Measurements from ENCODE around the gene RCOR1.
"Not testable (repeated sequence)": the region's sequence is repeated elsewhere in the genome, so short reads cannot be mapped to it uniquely, and the experiment has no call there.

RCOR1 gene

DNA sequence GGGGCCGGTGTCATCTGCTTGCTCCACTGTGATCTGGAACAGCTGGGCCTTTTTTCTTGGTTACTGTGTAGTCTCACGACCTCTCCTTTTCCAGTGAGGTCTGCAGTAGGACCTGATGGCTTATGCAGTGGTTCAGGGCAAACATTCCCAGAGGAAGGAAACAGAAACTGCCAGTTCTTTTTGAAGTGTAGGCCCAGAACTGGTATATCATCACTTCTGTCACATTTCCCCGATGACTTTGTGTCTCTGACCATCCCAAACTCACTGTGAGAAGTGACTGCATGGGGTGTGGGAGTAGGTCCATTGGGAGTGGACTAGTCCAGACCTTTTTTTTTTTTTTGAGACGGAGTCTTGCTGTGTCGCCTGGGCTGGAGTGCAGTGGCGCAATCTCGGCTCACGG, 38.4 kb downstream of the RCOR1 start:
- DNase-seq: no peak

- no peak for DNase-seq
Observed at GRCh38 chr14:102633906-102634595, 41.6 kb downstream of the RCOR1 start.

- not testable (repeated sequence) for DNase-seq
Observed at GRCh38 chr14:102639611-102640010, 47.2 kb downstream of the RCOR1 start.

DNA sequence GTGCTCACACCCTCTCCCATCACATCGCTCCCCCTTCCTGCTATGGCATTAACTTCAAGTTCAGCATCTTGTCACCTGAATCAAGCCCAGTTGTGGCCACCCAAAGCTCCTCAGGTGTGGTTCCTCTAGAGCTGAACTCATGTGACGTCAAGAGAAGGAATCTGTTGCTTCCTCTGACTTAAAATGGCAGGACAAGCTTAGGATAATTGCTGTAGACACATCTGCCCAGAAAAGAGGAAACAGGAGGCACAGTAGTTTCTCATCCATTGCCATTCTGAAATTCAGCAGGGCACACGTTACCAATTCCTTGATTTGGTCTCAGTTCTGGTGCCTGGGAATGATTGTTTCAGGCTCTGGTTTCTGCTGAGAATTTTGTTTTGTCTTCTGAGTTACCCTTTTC, 52.1 kb downstream of the RCOR1 start:
- no peak for DNase-seq

GRCh38 chr14:102645746-102646440, 53.4 kb downstream of the RCOR1 start:
- DNase-seq: no peak

GRCh38 chr14:102646615-102647014, 54.2 kb downstream of the RCOR1 start:
- DNase-seq: no peak

DNA sequence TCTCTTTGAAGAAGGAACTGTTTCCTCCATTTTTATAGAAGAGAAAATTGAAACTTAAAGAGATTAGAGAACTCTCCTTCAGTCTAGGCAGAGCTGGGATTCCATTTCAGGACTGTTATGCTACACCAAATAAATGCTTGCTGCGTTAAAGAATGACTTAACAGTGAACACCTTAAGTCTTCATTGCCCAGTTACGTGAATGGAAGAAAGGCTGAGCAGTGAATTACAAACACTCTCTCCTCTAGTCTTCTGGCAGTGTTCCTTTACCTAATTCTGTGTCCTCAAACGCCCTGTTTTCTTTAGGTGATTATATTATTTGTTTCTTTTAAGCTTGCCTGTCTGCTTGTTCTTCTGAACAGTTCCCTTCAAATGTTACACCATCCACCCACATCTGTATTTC, 59.7 kb downstream of the RCOR1 start:
- no peak for DNase-seq

GRCh38 chr14:102654298-102654697, 61.8 kb downstream of the RCOR1 start:
- no peak for DNase-seq

DNA sequence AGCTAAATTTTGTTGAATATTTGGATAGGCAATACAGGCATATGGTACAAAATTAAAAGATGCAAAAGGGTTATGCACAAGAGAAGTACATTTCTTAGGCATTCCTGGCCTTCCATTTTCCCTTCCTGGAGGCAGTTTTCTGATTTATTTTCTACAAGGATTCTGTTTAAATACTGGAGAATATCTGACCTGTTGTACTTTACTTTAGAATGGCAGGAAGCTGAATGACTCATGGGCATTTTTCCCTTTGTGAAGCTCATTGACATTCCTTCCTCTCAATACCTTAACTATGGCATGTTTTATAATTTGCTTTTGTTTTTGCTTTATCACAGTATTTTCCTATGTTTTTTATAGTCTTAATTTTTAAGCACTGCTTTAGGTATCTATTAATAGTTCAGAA, 62.7 kb downstream of the RCOR1 start:
- no peak for DNase-seq

DNA sequence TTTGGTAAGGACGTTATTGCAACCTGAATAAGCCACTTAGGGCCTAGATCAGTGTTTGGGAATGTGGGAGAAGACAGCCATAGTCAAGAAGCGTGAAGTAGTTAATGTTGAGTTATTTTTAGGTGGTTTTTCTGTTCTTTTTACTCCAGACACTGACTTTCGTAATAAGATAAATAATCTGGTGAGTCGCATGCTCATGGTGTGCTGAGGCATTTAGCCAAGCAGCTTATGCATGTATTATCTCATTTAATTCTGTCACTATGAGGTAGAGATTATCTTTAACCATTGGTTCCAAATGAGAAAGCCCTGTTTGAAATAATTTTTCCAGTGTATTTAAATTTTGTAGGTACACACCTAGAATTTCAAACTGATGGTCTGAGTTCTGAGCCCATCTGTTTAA, 67.3 kb downstream of the RCOR1 start:
- no peak for DNase-seq

DNA sequence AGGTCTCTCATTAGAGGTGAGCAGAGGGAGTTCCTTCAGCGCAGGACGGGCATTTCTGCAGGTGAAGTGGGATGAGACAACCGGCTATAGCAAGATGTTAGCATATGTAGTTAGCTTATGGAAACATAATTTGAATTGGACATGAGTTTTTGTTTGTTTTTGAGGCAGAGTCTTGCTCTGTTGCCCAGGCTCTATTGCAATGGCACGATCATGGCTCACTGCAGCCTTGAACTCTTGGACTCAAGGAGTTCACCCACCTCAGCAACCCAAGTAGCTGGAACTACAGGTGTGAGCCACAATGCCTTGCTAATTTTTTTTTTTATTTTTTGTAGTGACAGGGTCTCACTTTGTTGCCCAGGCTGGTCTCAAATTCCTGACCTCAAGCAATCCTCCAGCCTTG, 69.2 kb downstream of the RCOR1 start:
- no peak for DNase-seq

DNA sequence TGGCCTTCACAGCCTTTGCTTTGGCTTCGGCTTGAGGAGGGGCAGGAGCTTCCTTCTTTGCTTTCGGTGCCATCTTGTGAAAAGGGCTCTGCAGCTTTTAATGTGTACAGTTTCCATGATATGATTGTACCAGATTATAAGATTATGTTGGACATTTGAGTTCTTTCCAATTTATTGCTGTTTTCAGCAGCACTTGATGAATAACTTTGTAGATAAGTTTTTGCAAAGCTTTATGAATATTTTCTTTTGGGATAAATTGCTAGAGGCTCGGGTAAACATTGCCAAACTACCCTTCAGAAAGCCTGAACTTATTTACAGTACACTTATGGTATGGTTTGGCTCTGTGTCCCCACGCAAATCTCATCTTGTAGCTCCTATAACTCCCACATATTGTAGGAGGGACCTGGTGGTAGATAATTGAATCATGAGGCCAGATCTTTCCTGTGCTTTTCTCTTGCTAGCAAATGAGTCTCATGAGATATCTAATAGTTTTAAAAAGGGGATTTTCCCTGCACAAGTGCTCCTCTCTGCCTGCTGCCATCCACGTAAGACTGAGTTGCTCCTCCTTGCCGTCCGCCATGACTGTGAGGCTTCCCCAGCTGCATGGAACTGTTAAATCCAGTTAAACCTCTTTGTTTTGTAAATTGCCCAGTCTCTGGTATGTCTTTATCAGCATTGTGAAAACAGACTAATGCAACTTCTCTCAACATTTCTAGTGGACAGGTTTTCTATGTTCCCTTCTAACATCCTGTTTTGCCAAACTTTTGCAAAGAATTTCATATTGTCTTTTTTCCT, 70.4 kb downstream of the RCOR1 start:
- no peak for DNase-seq

- DNase-seq: no peak
Observed at GRCh38 chr14:102663440-102663839, 71.0 kb downstream of the RCOR1 start.

GRCh38 chr14:102665621-102666020, 73.2 kb downstream of the RCOR1 start:
- DNase-seq: no peak

GRCh38 chr14:102666635-102667034, 74.2 kb downstream of the RCOR1 start:
- no peak for DNase-seq

- no peak for DNase-seq
Observed at GRCh38 chr14:102667703-102668102, 75.3 kb downstream of the RCOR1 start.

DNA sequence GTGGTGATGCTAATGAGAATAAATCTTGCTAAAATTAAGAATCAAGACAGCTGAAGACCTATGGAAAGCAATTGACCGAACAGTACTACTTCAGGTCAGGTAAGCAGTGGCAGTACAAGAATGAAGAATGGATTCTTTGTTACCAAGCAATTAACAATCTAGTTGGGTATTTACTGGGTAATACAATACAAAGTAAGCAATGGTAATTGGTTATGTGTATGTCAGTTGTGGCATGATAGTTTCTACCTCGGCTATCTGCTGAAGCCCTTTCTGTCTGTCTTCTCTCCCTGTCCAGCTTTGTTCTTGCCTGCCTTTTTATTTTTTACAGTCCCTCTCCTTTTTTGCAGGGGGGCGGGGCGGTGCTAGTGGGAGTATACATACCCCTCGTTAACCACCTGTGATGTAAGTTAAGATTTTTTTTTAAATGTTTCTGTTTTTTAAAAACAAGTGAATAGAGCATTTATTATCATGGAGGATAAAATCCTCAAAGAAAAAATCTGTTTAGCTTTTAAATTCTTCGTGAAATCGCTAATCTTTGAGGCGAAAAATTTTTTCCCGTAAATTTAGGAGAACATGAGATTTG, 75.9 kb downstream of the RCOR1 start:
- DNase-seq: no peak

DNA sequence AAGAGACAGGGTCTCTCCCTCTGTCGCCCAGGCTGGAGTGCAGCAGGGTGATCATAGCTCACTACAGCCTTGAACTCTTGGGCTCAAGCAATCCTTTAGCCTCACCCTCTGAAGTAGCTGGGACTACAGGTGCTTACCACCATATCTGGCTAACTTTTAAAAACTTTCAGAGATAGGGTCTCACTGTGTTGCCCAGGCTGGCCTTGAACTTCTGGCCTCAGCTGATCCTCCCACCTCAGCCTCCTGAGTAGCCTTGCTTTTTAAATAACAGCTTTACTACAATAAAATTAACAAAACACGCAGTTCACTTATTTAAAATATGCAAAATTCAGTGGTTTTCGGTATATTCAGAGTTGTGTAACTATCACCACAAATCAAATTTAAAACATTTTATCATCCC, 79.0 kb downstream of the RCOR1 start:
- no peak for DNase-seq

- DNase-seq: no peak
Observed at GRCh38 chr14:102672410-102672960, 80.0 kb downstream of the RCOR1 start.

GRCh38 chr14:102675396-102675795, 82.9 kb downstream of the RCOR1 start:
- no peak for DNase-seq

DNA sequence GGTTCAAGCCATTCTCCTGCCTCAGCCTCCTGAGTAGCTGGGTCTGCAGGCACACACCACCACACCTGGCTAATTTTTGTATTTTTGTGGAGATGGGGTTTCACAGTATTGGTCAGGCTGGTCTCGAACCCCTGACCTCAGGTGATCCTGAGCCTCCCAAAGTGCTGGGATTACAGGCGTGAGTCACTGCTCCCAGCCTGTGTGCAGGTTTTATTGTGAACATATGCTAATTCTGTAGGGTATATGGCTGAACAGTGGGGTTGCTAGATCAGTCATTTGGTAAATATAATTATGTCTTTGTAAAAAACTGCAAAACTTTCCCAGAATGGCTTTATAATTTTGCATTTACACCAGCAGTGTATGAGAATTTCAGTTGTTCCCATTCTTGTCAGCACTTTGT, 85.9 kb downstream of the RCOR1 start:
- DNase-seq: no peak

GRCh38 chr14:102683399-102684297, 91.2 kb downstream of the RCOR1 start:
- DNase-seq: no peak

Data from NCI-H1694 (cell line).